Activated CD4-positive, CD25-positive, alpha-beta regulatory T cell treated with anti-CD3 and anti-CD28 coated beads, Interleukin-2, amount 50 U/mL, for 72 hours (primary cell): ENCODE measurements around the gene VCX2.
"Not testable (repeated sequence)": the region's sequence is repeated elsewhere in the genome, so short reads cannot be mapped to it uniquely, and the experiment has no call there.

Source experiments
- DNase-seq: peaks from one replicate; pipeline ENCODE4 v3.0.0; 2021

The VCX2 gene

DNA sequence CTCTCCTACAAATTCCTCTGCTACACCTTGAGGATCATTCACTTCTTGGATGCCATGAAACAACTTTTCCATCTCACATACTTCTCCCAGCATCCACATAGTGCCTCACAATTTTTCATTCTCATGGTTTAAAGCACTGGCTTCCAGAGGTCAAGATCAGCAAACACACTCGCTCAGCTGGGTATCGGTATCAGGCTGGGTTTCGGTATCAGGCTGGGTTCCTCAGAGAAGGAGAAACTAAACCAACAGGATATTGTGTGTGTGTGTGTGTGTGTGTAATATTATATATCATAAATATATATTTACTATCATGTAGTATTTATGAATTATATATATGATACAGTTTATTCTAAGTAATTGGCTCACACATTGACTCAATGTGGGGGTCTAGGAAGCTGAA lies at the start of gene VCX2:
Gene VCX2, minus strand, starts transcription at position 99 of the 400 bp plus-strand sequence. CDS start 624 bp downstream, outside the sequence.
- not testable (repeated sequence) for DNase-seq

- no peak for DNase-seq
Observed at GRCh38 chrX:8204943-8205342, 33.9 kb upstream of the VCX2 start.

DNA sequence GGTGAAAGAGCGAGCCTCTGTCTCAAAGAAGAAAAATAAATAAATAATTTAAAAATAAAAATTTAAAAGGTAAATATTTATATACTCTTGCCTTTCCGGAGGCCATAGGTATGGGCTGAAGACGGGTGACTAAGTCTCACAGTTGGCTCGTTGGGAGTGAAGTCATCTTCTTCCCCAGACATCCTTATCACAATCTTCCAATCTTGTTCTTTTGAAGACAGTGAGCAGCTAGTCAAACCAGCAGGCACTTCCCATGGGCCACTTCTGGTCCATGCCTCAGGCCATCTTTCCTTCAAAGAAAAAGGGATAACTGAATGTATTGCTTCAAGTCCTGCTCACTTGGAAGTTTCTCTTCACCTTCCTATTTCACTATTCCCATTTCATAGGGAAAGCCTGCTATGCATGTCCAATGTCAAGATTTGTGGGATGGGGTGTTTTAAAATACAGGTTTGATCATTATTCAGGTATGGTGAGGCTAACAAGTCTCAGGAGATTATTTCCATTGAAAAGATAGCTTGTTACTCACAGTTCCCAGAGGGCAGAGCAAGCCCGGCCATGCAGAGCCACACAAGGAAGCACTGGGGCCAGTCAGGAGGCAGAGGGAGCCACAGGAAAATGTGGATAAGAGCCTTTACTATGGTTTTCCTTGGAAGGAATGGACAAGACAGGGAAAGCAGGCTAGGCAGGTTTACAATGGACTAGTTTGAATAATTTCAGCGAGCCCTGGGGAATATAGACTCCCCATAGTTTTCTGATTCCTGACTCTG lies 33.3 kb upstream of the VCX2 start:
- no peak for DNase-seq

GRCh38 chrX:8201896-8202331 lies 30.8 kb upstream of the VCX2 start:
- DNase-seq: no peak

GRCh38 chrX:8196776-8197175 lies 25.7 kb upstream of the VCX2 start:
- DNase-seq: no peak

DNA sequence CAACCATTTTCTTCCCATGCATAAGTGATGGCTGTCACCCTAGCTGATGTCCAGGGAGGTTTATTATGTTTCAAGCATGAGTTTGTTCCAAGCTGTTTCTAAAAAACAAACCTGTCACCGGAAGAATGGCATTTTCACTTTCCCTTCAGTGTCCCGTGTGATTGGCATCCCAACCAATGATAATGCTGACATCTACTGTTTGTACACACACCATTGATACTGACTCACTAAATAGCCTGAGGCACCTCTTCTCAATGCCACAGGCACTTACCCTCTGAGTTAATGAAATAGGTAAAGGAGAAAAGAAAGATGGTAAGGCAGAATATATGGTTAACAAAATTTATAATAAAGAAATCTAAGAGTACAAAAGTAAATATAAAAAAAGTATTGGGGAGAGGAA lies 23.1 kb upstream of the VCX2 start:
- no peak for DNase-seq

- DNase-seq: no peak
Observed at GRCh38 chrX:8192276-8192675, 21.2 kb upstream of the VCX2 start.

GRCh38 chrX:8191022-8191421 lies 20.0 kb upstream of the VCX2 start:
- no peak for DNase-seq

DNA sequence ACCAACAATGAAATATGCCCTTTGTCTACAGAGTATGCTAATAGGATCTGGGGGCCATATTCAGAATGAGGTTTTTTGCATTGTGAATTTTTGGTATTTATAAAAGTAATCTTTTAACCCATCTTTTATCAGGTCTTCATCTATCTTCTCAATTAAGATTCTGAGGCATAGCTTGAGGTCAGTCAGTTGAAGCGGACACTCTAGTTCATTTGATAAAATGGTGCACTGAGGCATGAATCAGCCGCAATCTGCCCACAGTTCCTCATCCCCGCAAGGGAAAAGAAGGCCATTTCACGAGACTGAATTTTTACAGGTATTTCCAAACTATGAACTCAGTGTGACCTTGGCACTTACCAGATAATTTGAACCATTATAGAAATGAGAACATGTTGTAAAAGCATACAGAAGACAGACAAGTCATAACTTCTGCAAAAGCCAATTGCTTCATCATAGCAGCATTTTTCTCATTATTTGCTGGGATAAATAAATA lies 19.3 kb upstream of the VCX2 start:
- DNase-seq: no peak

- DNase-seq: no peak
Observed at GRCh38 chrX:8189096-8189830, 18.2 kb upstream of the VCX2 start.

DNA sequence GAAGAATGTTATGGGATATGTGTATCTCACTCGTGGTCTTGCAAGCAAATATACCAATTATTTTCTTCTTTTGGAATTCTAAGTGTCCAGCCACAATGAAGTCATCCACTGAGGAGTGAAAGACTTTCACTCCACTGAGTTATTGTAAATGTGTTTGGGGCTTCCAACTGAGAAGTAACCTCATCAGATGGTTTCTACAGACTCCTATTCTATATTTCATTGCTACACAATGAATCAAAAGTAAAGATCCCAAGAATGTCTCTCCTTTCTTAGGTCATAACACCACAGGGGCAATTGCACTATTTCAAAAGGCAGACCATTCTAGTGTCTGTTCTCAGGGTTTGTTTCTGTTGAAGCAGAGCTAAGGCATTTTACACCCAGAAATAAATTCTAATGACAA lies 12.3 kb upstream of the VCX2 start:
- DNase-seq: no peak

GRCh38 chrX:8179656-8180055 lies 8.6 kb upstream of the VCX2 start:
- no peak for DNase-seq

- DNase-seq: not testable (repeated sequence)
Observed at GRCh38 chrX:8154011-8154410, 17.1 kb downstream of the VCX2 start.

GRCh38 chrX:8147226-8147625 lies 23.8 kb downstream of the VCX2 start:
- no peak for DNase-seq

- no peak for DNase-seq
Observed at GRCh38 chrX:8144925-8145324, 26.1 kb downstream of the VCX2 start.

DNA sequence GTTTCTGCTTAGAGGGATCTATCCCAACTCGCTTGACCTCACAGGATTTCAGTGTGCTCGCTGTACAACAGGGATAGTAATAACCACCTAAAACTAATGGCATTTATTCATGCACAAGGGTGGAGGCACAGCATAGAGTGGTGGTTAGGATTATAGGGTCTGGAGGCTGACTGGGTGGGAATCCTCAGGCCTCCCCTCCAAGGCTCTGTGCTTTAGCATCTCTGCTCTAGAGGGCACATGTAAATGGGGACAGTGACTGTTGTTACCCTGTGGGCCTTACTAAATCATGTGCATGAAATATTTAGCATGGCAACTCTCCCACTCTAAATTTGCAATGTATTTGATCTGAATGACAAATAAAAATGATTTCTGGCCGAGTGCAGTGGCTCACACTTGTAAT lies 29.2 kb downstream of the VCX2 start:
- no peak for DNase-seq

DNA sequence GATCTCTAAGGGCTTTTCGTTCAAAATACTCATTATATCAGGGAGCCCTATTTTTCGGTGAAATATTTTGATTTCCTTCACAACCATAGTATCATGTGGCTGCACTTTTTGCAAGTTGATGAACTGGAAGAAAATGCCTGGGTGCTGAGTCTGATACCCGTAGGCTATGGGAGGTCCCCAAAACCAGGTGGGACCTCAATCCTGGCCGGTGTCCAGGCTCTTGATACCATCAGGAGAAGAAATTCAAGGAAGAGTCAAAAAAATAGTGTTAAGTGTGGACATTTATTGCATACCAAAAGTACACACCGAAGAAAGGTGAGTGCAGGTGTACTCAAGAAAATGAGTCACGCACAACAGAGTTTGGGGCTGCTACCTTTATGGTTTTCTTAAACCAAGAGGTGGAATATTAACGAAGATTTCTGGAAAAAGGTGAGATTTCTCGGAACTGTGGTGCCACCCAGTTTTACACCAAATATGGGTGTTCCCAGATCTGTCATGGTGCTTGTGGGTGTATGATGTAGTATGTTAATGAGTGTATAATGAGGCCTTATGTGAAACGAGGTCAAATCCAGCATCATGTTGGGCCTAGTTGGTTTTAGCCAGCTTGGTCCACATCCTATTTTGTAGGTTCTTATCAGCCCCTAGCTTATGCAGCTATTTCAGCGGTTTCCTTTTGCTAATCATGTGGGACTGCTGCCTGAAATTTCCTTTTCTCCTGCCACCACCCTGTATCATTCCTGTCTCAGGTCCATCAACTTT lies 29.9 kb downstream of the VCX2 start:
- DNase-seq: no peak

DNA sequence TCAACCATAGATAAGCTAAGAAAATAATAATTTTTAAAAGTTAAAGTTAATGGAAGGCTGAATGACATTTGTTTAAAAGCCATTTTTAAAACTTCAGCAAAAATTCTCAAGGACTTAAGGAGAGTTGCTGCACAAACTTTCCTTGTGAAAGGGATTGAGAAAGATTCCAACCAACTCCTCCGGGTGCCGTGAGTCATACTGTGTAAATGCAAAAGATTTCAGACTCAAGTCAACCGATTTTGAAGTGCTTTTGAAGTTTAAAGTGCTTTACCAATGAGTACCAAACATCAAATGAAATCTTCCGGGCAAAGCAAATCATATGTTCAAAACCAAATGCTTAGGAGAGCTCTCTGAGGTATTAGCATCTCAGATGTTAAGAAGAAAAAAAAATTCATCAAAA lies 31.4 kb downstream of the VCX2 start:
- no peak for DNase-seq

GRCh38 chrX:8138252-8138651 lies 32.8 kb downstream of the VCX2 start:
- no peak for DNase-seq

DNA sequence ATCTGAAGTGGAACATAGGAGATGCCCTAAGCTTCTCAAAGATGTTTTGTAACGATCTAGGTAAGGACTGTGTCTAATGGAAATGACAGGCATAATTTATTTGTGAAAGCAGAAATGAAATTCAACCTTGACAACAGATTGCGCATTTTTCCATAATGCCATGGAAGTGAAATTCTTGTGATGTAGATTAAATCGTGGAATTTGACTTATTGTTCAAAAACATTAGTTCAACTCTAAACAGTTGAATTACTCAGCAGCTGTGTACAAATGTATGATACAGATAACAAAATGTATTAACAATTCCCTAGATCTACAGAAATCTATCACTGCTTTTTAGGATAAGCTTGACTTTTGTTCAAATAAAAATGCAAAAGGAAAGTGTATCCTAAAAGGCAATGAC lies 44.4 kb downstream of the VCX2 start:
- no peak for DNase-seq

DNA sequence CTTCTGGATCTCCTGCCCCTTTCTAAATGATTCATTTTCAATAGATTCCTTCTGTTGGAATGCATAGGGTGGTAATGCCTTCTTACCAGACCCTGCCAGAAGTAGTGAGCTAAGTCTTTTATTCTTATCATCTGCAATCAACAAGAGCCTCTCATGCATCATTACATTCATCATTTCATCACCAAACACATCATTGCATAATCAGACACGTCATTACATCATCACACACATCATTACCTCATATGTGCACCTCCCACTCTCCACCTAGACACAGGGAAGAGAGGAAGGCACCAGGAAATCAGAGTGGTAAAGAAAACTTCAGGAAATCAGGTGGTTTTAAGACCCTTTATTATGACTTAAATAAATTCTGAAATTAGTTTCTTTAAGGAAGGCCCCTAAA lies 45.0 kb downstream of the VCX2 start:
- no peak for DNase-seq

- no peak for DNase-seq
Observed at GRCh38 chrX:8125566-8125965, 45.5 kb downstream of the VCX2 start.

GRCh38 chrX:8122538-8122937 lies 48.5 kb downstream of the VCX2 start:
- no peak for DNase-seq

DNA sequence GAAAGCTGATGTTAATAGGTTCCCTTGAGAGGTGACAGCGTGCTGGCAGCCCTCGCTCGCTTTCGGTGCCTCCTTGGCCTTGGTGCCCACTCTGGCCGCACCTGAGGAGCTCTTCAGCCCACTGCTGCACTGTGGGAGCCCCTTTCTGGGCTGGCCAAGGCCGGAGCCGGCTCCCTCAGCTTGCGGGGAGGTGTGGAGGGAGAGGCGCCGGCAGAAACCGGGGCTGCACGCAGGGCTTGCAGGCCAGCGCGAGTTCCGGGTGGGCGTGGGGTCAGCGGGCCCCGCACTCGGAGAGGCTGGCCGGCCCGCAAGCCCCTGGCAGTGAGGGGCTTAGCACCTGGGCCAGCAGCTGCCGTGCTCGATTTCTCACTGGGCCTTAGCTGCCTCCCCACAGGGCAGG lies 49.7 kb downstream of the VCX2 start:
- DNase-seq: not testable (repeated sequence)
